IPS-18c (cell line): Measurements from ENCODE around the gene PPM1G.
"Not testable (repeated sequence)": the region's sequence is repeated elsewhere in the genome, so short reads cannot be mapped to it uniquely, and the experiment has no call there.

Experiments used
- H3K4me3 ChIP-seq: 2 replicates; pipeline ENCODE4 v1.7.0; 2013; ENCODE audit warnings: low read depth, mild to moderate bottlenecking, low read length, moderate library complexity; ENCODE audit not compliant: insufficient read depth
- H3K9me3 ChIP-seq: one replicate; pipeline ENCODE4 v1.6.1; 2013; ENCODE audit warnings: mild to moderate bottlenecking, low read length, moderate library complexity; ENCODE audit not compliant: control insufficient read depth, insufficient read depth

PPM1G gene

DNA sequence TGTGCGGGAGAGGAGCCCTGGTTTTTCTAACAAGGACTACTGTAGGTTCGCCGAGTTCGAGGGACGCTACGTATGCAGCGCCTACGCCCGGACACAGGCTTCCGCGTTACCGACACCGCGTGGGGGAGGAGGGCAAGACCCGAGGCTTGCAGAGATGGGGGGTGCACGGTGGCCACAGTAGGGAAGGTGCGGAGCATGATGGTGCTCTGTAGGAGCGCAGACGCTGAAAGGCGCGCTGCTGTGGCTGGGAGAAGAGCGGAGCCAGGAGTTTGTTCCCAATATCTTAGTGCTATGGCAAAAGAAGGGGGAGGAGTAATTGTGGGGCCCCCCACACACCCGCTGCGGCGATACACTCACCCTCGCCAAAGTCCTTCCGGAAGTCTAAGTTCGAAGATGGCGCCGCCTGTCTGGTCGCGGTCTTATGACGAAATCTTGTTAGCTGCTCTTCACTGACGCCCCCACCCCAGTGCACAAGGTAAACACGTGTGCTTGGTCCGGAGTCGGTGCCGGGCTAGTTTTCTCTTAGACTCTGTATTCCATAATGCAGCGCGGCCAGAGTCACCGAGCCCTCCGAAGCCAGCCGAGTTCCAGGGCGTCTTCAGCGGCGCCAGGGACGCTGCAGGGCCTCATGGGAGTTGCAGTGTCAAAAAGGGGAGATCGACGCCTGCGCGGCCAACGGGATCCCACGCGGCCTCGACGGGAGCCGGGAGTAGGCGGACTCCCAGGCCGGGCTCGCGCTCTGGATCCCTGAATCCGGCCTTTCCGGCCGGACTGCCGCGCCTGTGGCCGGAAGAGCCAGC lies 52.8 kb downstream of the PPM1G start, which contains the start of gene GTF3C2:
TSS of gene GTF3C2 (minus strand) at position 383 of the 800 bp plus-strand sequence. CDS start 13,210 bp downstream, outside the sequence.
- Histone ChIP-seq H3K4me3 (peak within 1 kb of the TSS; percentile 96), H3K9me3 (no peaks in the 10 kb centered on the region)

DNA sequence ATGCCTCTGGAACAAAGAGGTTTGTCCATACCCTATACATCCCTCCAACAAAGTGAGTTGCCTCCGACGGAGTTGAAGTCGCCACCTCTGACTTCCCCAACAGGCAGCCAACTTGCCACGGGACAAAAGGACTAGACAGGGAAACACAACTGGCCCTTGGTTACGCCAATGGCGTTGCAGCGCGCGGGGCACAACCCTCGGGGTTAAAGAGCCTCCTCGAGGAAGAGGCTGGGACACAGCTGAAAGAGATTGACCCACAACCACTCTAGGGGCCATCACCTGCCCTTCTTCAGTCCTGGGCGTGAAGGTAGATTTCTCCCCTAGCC lies 53.4 kb downstream of the PPM1G start:
- Histone ChIP-seq H3K4me3 (peak overlapping the region; percentile 96), H3K9me3 (no peaks in the 10 kb centered on the region)

DNA sequence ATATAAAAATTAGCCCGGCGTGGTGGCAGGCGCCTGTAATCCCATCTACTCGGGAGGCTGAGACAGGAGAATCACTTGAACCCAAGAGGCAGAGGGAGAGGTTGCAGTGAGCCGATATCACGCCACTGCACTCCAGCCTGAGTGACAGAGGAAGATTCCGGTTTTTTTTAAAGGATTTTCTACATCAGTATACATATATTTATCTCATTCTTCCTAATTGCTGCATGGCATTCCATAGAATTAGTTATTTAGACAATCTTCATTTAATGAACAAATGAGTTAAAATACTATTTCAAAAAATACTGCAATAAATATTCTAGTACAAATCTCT lies 54.8 kb downstream of the PPM1G start:
- Histone ChIP-seq H3K9me3 (no peaks in the 10 kb centered on the region), H3K4me3 (no peak overlapping the region)

DNA sequence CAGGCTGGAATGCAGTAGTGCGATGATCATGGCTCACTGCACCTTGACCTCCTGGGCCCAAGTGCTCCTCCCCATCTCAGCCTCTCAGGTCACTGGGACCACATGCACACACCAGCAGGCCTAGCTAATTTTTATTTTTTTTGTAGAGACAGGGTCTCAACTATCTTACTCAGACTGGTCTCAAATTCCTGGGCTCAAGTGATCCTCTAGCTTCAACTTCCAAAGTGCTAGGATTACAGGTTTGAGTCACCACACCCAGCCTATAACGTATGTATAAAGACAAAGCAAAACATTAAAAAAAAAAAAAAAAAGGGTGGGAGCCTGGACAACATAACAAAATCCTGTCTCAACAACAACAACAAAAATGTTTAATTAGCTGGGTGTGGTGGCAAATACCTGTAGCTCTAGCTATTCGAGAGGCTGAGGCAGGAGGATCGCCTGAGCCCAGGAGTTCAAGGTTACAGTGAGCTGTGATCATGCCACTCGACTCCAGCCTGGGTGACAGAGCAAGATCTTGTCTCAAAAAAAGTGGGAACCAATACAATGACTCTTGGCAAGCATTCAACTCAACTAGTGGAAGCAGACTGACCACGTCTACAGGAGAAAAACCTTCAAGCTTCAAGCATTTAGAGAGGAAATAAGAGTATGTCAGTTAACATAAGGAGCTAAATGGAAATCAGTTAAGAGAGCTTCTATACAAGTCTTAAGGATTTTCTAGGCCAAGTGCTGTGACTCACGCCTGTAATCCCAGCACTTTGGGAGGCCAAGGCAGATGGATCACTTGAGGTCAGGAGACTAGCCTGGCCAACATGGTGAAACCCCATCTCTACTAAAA lies 55.4 kb downstream of the PPM1G start:
- no peaks in the 10 kb centered on the region for H3K9me3 ChIP-seq
- H3K4me3 ChIP-seq: no peak overlapping the region

DNA sequence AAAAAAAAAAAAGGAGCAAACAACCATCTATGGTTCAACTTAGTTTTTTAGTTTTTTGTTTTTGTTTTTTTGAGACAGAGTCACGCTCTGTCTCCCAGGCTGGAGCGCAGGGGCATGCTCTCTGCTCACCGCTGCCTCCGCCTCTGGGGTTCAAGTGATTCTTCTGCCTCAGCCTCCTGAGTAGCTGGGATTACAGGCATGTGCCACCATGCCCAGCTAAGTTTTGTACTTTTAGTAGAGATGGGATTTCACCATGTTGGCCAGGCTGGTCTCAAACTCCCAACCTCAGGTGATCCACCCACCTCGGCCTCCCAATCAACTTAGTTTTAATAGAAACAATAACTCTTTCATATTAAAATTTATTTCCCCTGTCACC lies 56.0 kb downstream of the PPM1G start:
- not testable (repeated sequence) for H3K4me3 ChIP-seq, H3K9me3 ChIP-seq

DNA sequence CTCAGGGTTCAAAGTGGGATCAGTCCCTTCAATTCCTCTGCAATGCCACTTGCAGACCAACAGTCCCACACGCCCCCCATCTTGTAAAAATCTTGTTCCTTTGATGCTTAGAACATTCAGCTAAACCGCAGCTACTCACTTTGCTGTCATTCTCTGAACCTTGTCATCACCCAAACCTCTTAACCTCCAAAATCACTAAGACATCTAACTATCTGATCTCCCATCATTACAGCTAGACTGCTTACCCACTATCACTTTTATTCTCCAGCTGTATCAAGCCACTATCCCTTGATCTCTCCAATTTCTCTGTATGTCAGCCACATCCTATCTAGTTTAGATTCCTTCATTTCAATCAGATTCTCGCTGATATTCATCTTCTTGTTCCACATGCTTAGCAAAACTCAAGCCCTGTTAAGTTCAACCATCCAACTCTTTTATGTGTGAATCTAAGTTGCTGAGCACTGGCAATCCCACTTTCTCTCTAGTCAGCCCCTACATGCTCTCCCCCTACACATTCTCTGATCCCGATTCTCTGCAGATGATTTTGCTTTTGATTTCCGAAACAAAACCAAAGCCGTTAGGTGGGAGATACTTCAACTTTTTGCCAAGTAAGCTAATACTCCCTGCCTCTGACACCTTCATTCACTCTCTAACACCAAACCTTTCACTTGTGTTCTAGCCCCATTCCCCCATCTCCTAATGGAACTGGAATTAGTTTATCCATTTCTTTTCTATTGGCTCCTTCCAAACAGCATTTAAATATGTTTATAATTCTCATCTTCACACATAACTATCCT lies 57.4 kb downstream of the PPM1G start:
- no peak overlapping the region for H3K4me3 ChIP-seq
- no peaks in the 10 kb centered on the region for H3K9me3 ChIP-seq

DNA sequence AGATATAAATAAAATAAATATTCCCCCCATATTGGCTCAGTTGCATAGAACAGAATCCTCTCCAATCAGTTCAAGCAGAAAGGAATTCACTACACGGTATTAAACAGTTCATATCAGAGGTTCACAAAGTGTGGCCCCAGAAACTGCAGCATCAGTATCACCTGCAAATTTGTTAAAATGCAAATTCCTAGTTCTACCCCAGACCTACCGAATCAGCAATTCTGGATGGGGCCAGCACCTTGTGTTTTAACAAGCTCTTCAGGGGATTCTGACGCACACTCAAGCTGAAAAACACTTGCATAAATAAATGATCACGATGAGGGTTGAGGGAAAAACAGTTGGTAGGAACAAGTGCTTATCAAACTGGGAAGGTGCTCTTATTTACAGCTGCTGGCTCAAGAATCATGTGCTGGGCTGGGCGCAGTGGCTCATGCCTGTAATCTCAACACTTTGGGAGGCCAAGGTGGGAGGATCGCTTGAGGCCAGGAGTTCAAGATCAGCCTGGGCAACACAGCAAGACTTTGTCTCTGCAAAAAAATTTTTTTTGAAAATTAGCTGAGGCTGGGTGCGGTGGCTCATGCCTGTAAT lies 59.2 kb downstream of the PPM1G start:
- peaks cover 4% of the 10 kb centered on the region for H3K9me3 ChIP-seq
- no peak overlapping the region for H3K4me3 ChIP-seq

DNA sequence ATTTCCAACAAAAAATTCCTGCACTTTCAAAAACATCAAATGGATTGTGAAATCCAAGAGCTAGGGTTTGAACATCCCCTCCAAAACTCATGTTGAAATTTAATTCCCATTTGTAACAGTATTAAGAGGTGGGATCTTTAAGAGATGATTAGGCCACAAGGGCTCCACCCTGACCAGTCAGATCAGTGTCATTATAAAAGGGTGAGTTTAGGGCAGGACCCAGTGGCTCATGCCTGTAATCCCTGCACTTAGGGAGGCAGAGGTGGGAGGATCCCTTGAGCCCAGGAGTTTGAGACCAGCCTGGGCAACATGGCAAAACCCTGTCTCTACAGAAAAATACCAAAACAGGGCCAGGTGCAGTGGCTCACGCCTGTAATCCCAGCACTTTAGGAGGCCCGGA lies 61.8 kb downstream of the PPM1G start:
- Histone ChIP-seq H3K9me3 (peaks cover 4% of the 10 kb centered on the region), H3K4me3 (no peak overlapping the region)

DNA sequence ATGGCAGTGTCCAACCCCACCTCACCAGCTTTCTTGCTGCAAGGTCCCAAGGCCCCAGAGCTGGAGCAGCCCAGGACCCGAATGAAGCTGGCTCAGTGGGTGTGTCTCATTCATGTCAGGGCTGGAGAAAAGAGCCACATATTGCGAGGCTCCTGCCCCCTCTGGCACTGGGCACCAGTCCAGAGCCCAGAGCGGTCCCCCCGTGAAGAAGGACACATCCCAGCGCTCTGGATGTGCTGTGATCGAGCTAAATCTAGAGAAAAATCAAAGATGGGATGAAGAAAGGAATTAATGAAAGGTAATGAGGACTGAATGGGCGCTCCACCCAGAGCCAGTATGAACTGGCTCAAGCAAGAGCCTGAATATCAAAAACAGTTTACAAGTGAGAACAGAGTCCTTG lies 73.2 kb downstream of the PPM1G start:
- Histone ChIP-seq H3K4me3 (no peak overlapping the region), H3K9me3 (peaks cover 2% of the 10 kb centered on the region)

DNA sequence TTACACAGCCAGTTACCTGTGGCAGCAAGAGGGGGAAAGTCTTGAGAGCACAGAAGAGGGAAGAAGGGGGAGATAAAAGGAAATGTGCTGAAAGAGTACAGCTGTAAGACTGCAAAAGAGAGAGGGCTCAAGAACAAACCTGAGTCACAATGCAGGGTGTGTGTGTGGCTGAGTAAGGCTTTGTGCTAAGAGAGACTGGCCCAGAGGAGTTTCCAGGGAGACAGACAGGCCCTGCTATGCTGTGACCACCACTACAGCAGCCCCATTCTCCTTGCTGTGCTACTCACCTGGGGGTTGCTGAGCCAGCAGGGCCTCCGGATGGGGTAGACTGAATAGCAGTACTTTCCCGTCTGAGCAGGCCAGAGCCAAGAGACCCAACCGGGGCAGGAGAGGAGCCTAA lies 74.1 kb downstream of the PPM1G start:
- Histone ChIP-seq H3K4me3 (no peak overlapping the region), H3K9me3 (peaks cover 2% of the 10 kb centered on the region)
